Measurements from ENCODE around the gene MTUS2.
"Not testable (repeated sequence)": the region's sequence is repeated elsewhere in the genome, so short reads cannot be mapped to it uniquely, and the experiment has no call there.

Gene MTUS2

DNA sequence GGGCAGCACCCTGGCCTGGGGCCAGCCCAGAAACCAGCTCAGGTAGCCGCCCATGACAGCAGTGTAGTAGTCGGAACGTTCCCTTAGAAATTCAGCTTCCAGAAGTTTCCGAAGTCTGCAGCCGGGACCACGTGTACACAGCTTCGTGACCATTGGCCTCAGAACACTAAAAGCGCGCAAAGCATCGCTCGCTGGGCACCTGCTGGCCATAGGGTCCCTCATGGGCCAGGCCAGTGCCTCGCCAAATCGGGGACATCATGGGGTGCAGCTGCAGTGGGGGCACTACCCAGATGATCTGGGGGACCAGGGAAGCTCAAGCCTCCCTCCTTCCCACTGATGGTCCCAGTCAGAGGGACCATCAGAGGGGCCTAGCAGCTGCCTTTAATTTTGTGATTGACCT, 384.5 kb downstream of the MTUS2 start:
- DNase-seq (ENCODE audit: extremely low read depth, low read depth), result no peak
- TF ChIP-seq, protein P1, sequence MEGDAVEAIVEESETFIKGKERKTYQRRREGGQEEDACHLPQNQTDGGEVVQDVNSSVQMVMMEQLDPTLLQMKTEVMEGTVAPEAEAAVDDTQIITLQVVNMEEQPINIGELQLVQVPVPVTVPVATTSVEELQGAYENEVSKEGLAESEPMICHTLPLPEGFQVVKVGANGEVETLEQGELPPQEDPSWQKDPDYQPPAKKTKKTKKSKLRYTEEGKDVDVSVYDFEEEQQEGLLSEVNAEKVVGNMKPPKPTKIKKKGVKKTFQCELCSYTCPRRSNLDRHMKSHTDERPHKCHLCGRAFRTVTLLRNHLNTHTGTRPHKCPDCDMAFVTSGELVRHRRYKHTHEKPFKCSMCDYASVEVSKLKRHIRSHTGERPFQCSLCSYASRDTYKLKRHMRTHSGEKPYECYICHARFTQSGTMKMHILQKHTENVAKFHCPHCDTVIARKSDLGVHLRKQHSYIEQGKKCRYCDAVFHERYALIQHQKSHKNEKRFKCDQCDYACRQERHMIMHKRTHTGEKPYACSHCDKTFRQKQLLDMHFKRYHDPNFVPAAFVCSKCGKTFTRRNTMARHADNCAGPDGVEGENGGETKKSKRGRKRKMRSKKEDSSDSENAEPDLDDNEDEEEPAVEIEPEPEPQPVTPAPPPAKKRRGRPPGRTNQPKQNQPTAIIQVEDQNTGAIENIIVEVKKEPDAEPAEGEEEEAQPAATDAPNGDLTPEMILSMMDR (IDR thresholded peaks at IDR 0.05; ENCODE audit: low read depth, low read length), result no peak

DNA sequence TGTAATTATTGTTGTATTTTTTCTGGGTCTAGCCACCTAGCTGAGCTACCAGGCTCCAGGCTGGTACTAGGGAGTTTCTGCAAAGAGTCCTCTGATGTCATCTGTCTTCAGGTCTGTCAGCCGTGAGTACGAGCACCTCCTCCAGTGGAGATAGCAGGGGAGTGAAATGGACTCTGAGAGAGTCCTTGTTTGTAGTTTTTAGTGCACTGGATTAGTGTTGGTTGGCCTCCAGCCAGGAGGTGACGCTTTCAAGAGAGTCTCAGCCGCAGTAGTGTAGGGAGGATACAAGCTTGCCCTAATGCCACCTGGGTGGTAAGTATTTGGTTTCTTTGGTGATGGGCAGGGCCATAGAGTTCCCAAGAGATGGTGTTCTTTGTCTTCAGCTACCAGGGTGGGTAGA, 390.5 kb downstream of the MTUS2 start:
- no peak for DNase-seq (ENCODE audit: extremely low read depth, low read depth)
- TF ChIP-seq, protein P1 (IDR thresholded peaks at IDR 0.05; ENCODE audit: low read depth, low read length), result no peak

DNA sequence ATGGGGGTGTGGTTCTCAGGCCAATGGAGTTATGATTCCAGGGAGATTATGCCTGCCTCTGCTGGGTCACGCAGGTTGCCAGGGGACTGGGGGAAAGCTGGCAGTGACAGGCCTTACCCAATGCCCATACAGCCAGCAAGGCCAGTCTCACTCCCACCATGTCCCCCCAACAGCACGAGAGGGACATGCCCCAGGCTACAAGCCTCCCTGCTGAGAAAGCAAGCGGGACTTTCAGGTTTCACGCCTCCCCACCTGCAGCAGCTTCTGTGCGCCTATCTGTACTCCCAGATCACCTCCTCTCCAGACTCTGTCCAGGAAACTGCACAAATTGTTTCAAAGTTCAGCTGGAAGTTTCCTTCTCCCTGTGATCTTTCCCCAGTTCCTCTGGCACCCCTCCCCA, 391.0 kb downstream of the MTUS2 start:
- not testable (repeated sequence) for DNase-seq (ENCODE audit: extremely low read depth, low read depth)

DNA sequence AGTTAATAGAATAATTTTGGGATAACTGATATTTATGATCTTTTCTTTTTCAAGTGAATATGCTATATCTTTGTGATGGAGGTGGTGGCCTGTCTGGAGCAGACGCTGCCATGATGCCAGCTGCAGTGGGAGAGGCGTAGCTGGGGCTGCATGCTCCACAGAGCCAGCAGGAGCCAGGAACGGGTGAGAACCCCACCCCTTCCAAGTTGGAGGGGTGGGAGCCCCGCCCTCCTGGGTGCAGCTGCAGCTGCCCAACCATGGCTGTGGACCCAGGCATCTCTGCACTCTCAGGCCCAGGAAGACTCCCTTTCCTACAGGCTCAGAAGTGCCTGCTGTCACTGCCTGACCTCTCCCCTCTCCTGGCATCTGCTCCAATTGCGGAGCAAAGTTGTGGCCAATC, 402.3 kb downstream of the MTUS2 start:
- DNase-seq (ENCODE audit: extremely low read depth, low read depth), result no peak
- TF ChIP-seq, protein P1 (IDR thresholded peaks at IDR 0.05; ENCODE audit: low read depth, low read length), result no peak

DNA sequence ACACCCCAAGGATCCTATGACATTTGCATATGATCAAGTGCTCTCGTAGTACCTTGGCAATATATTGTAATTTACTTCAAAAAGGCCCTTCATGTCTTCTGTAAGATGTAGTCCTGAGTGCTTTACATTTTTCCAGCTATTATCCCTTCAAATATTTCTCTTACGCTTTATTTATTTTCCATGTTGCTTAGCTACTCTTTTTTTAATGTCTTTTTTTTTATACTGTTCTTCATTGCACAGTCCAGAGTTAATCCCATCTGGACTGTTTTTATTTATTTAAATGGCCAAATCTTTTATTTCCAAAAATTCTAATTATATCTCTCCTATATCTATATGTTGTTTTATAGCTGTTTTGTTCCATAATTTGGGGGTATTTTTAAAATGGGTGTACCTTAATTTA, 404.1 kb downstream of the MTUS2 start:
- no peak for DNase-seq (ENCODE audit: extremely low read depth, low read depth)

DNA sequence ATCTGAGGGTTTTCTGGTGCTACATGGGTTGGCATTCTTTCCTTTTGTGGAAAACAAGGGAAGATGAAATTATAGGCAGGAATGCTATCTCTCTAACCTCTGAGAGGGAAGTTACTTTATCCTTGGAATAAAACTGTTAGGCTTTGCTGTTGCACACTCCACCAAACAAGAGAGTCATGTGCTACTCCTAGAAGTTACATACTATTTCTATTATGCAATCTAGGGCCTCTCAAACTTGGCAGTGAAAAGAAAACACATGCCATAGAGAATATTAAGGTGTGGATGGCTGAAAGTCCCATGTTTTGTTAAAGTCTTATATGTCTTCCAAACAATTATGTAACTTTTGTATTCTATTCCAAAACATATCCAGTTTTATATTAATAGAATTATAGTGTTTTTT, 407.4 kb downstream of the MTUS2 start:
- DNase-seq (ENCODE audit: extremely low read depth, low read depth), result no peak
- TF ChIP-seq, protein P1 (IDR thresholded peaks at IDR 0.05; ENCODE audit: low read depth, low read length), result no peak

More for the DNA sequence above, 404.1 kb downstream of the MTUS2 start:
- TF ChIP-seq, protein P1 (IDR thresholded peaks at IDR 0.05; ENCODE audit: low read depth, low read length), result no peak

DNA sequence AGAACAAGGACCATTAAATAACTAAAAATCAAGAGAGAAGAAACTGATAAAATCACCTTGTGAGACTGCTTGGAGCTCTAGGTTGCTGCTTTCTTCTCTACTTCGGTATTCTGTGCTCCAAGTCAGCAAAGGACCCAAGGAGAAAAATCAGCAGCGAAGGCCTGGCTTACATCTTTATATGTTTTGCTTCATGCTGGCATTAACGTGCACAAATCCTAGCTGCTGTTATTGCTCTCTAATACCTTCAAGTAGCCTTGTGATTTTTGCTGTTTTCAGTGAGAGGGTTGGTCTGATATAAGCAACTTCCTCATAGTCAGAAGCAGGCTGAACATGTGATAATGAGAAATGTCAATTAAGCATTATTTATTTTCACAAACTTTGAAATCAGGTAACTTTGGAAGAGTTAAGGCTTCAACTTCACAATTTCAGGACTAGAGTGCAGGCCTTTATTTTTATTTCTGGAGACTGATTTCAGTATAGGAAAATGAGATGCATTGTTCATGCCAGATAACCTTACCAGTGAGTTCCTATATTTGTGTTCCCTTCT, 410.2 kb downstream of the MTUS2 start:
- DNase-seq (ENCODE audit: extremely low read depth, low read depth), result no peak

More for the DNA sequence above, 410.2 kb downstream of the MTUS2 start:
- TF ChIP-seq, protein P1 (IDR thresholded peaks at IDR 0.05; ENCODE audit: low read depth, low read length), result no peak

Measured in AG09319 (cell line).